Measurements from ENCODE around the gene ARFRP1. TPM values are rescaled to one million over a fixed set of nuclear protein-coding genes. Genes with fewer than 3 reads are reported as not detected.

Gene ARFRP1
- total RNA-seq, 1 experiment from 2014 or later: 42.7 TPM

- H3K23ac ChIP-seq (ENCODE audit: insufficient read length, low read depth, low read length): no peak overlapping the region
- H2BK12ac ChIP-seq (ENCODE audit: insufficient read length, low read depth, low read length): no peak overlapping the region
- H3K14ac ChIP-seq (ENCODE audit: insufficient read depth, low read length): 0 out of 2 replicates have a peak overlapping the region, but pooled peaks have one; percentile 6
- H3K79me2 ChIP-seq (ENCODE audit: insufficient read depth, low read length): no peaks in the 10 kb centered on the region
- H4K8ac ChIP-seq (replicated peaks; ENCODE audit: insufficient read length, low read depth, low read length): no peak overlapping the region
- H2BK15ac ChIP-seq (ENCODE audit: low read depth, low read length): no peak overlapping the region
- no peaks in the 10 kb centered on the region for H3K9me3 ChIP-seq (ENCODE audit: control insufficient read depth, low read depth, low read length)
- no peak for TF ChIP-seq CTCF (conservative IDR thresholded peaks at IDR 0.05)
- H3K36me3 Mint-ChIP-seq (ENCODE audit: insufficient read depth in 1 of 3, low read depth in 3 of 3): peaks cover 0 to 18% (median 14%) of the 10 kb centered on the region in 3 experiments; a peak in 5 of 7 replicates
- H3K27ac Mint-ChIP-seq: no peak overlapping the region
- no peak overlapping the region for H3K27ac ChIP-seq (ENCODE audit: insufficient read length, low read depth, low read length)
- no peak overlapping the region for H3T11ph ChIP-seq (ENCODE audit: low read length)
- no peaks in the 10 kb centered on the region for H4K20me1 ChIP-seq (ENCODE audit: control insufficient read depth, insufficient read depth, insufficient read length)
- peak overlapping the region; percentile 56 for H3K4me2 ChIP-seq (ENCODE audit: insufficient read depth, insufficient read length, low read length)
- no peaks in the 10 kb centered on the region for H3K9me3 Mint-ChIP-seq
- WGBS (ENCODE audit: extremely low coverage, insufficient read length, low lambda C conversion rate): no CpG with 5 or more reads among the region's 29 CpGs
- H2AFZ ChIP-seq (ENCODE audit: low read length): no peak overlapping the region
- H4K91ac ChIP-seq (ENCODE audit: insufficient read length, low read depth, low read length): no peak overlapping the region
- H2BK120ac ChIP-seq (ENCODE audit: low read depth, low read length, poor library complexity, severe bottlenecking): no peak overlapping the region
- no peaks in the 10 kb centered on the region for H3K27me3 ChIP-seq (ENCODE audit: insufficient read depth, low read length)
- H3K9ac ChIP-seq (ENCODE audit: extremely low read depth, insufficient read length, low read length): no peak overlapping the region
- H3K4me3 Mint-ChIP-seq: peak overlapping the region; percentile 65 to 76
- H3K23me2 ChIP-seq (ENCODE audit: insufficient read length, low read depth, low read length, poor library complexity, severe bottlenecking): peaks cover 9% of the 10 kb centered on the region
- no peak overlapping the region for H2BK20ac ChIP-seq (ENCODE audit: low read depth, low read length, poor library complexity, severe bottlenecking)
- H4K5ac ChIP-seq (ENCODE audit: insufficient read length, low read depth, low read length): no peak overlapping the region
- H3K4ac ChIP-seq (ENCODE audit: low read depth, low read length): no peak overlapping the region
- no peaks in the 10 kb centered on the region; the same call in 1 of the 2 replicates for H3K27me3 Mint-ChIP-seq (ENCODE audit: low read depth)
- H2BK5ac ChIP-seq (ENCODE audit: insufficient read length, low read length): no peak overlapping the region
- no peaks in the 10 kb centered on the region for H3K79me1 ChIP-seq (ENCODE audit: insufficient read depth, low read depth, low read length, poor library complexity, severe bottlenecking)
- peaks cover 0 to 2% of the 10 kb centered on the region in 2 experiments; a peak in 1 of 4 replicates for H3K4me1 Mint-ChIP-seq
- H3K4me1 ChIP-seq (ENCODE audit: insufficient read depth, low read length): no peaks in the 10 kb centered on the region
- H2AK5ac ChIP-seq (ENCODE audit: insufficient read length, low read length): no peak overlapping the region
- H3K18ac ChIP-seq (ENCODE audit: insufficient read length, low read depth, low read length): no peak overlapping the region
- H3K56ac ChIP-seq (ENCODE audit: insufficient read length, low read depth, low read length): no peak overlapping the region
- DNase-seq: peak; percentile 83
Observed at GRCh38 chr20:63740627-63741353, 33.0 kb upstream of the ARFRP1 start.
